Stromal cell of bone marrow (primary cell): Measurements from ENCODE around the gene MAGI1.

ENCODE experiments used
- DNase-seq: peaks from one replicate; pipeline ENCODE4 v3.0.0-alpha.2; 2012; ENCODE audit warnings: low read depth

The MAGI1 gene

GRCh38 chr3:65971293-65972252 lies 67.1 kb downstream of the MAGI1 start:
- DNase-seq: no peak

- DNase-seq: no peak
These were observed 69.7 kb downstream of the MAGI1 start for GRCh38 chr3:65968996-65969395.

GRCh38 chr3:65967451-65967850 lies 71.3 kb downstream of the MAGI1 start:
- DNase-seq: no peak

- DNase-seq: no peak
These were observed 73.9 kb downstream of the MAGI1 start for GRCh38 chr3:65964838-65965237.

- DNase-seq: peak; percentile 81
These were observed 74.7 kb downstream of the MAGI1 start for GRCh38 chr3:65963787-65964677.

- DNase-seq: no peak
These were observed 77.0 kb downstream of the MAGI1 start for GRCh38 chr3:65961733-65962132.

- DNase-seq: no peak
These were observed 77.6 kb downstream of the MAGI1 start for GRCh38 chr3:65961128-65961527.

GRCh38 chr3:65960087-65960486 lies 78.6 kb downstream of the MAGI1 start:
- DNase-seq: no peak

GRCh38 chr3:65958216-65958615 lies 80.5 kb downstream of the MAGI1 start:
- DNase-seq: no peak

- DNase-seq: no peak
These were observed 82.8 kb downstream of the MAGI1 start for GRCh38 chr3:65955792-65956477.

GRCh38 chr3:65953881-65954733 lies 84.6 kb downstream of the MAGI1 start:
- no peak for DNase-seq

- no peak for DNase-seq
These were observed 85.4 kb downstream of the MAGI1 start for GRCh38 chr3:65953301-65953812.

- no peak for DNase-seq
These were observed 85.9 kb downstream of the MAGI1 start for GRCh38 chr3:65952842-65953241.

GRCh38 chr3:65951836-65952505 lies 86.7 kb downstream of the MAGI1 start:
- DNase-seq: no peak

- no peak for DNase-seq
These were observed 88.1 kb downstream of the MAGI1 start for GRCh38 chr3:65950340-65951326.

- DNase-seq: no peak
These were observed 89.7 kb downstream of the MAGI1 start for GRCh38 chr3:65948841-65949573.

- DNase-seq: peak; percentile 88
These were observed 92.3 kb downstream of the MAGI1 start for GRCh38 chr3:65946438-65946837.

- DNase-seq: no peak
These were observed 92.8 kb downstream of the MAGI1 start for GRCh38 chr3:65945953-65946352.
